Activated T-cell treated with anti-CD3 and anti-CD28 coated beads for 24 hours (primary cell): ENCODE data around the gene PHOX2A.
"Not testable (repeated sequence)": the region's sequence is repeated elsewhere in the genome, so short reads cannot be mapped to it uniquely, and the experiment has no call there.

ENCODE experiments used
- DNase-seq: peaks from one replicate; pipeline ENCODE4 v3.0.0-alpha.2; 2020; ENCODE audit warnings: low read depth

Gene PHOX2A

GRCh38 chr11:72244060-72244360 lies at the start of gene PHOX2A:
Gene PHOX2A (minus strand): TSS chr11:72244176. CDS start chr11:72244004, 172 bp downstream.
- DNase-seq, result no peak

GRCh38 chr11:72293391-72293790 lies 49.4 kb upstream of the PHOX2A start:
- DNase-seq, result no peak

- DNase-seq, result no peak
Measured at GRCh38 chr11:72292106-72292785, 48.3 kb upstream of the PHOX2A start.

- not testable (repeated sequence) for DNase-seq
Measured at GRCh38 chr11:72290741-72291140, 46.8 kb upstream of the PHOX2A start.

GRCh38 chr11:72287293-72287692 lies 43.3 kb upstream of the PHOX2A start:
- DNase-seq, result no peak

GRCh38 chr11:72283947-72284346 lies 40.0 kb upstream of the PHOX2A start:
- no peak for DNase-seq

GRCh38 chr11:72280726-72281315 lies 36.8 kb upstream of the PHOX2A start:
- no peak for DNase-seq

- DNase-seq, result no peak
Measured at GRCh38 chr11:72280037-72280436, 36.1 kb upstream of the PHOX2A start.

- no peak for DNase-seq
Measured at GRCh38 chr11:72278905-72279304, 34.9 kb upstream of the PHOX2A start.

- DNase-seq, result no peak
Measured at GRCh38 chr11:72274435-72274834, 30.5 kb upstream of the PHOX2A start.

- DNase-seq, result no peak
Measured at GRCh38 chr11:72271980-72272379, 28.0 kb upstream of the PHOX2A start.

GRCh38 chr11:72267956-72268617 lies 24.1 kb upstream of the PHOX2A start:
- DNase-seq, result no peak

GRCh38 chr11:72266960-72267359 lies 23.0 kb upstream of the PHOX2A start:
- not testable (repeated sequence) for DNase-seq

GRCh38 chr11:72265951-72266350 lies 22.0 kb upstream of the PHOX2A start:
- DNase-seq, result no peak

GRCh38 chr11:72263361-72263760 lies 19.4 kb upstream of the PHOX2A start:
- no peak for DNase-seq

GRCh38 chr11:72260574-72260973 lies 16.6 kb upstream of the PHOX2A start:
- DNase-seq, result no peak

GRCh38 chr11:72259490-72259889 lies 15.5 kb upstream of the PHOX2A start:
- no peak for DNase-seq

GRCh38 chr11:72257570-72257969 lies 13.6 kb upstream of the PHOX2A start:
- no peak for DNase-seq

GRCh38 chr11:72254299-72254993 lies 10.5 kb upstream of the PHOX2A start:
- DNase-seq, result no peak

- no peak for DNase-seq
Measured at GRCh38 chr11:72253392-72253791, 9.4 kb upstream of the PHOX2A start.

GRCh38 chr11:72251614-72252013 lies 7.6 kb upstream of the PHOX2A start:
- DNase-seq, result no peak

GRCh38 chr11:72250661-72251464 lies 6.9 kb upstream of the PHOX2A start:
- DNase-seq, result no peak
